GM21786 (cell line): ENCODE measurements around the gene RIMOC1.

Experiments
- ATAC-seq: cut with Tn5 transposase; IDR thresholded peaks from one replicate; pipeline ENCODE4 v1.9.1; 2021; ENCODE audit not compliant: unreplicated experiment

Gene RIMOC1, protein sequence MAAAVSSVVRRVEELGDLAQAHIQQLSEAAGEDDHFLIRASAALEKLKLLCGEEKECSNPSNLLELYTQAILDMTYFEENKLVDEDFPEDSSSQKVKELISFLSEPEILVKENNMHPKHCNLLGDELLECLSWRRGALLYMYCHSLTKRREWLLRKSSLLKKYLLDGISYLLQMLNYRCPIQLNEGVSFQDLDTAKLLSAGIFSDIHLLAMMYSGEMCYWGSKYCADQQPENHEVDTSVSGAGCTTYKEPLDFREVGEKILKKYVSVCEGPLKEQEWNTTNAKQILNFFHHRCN

DNA sequence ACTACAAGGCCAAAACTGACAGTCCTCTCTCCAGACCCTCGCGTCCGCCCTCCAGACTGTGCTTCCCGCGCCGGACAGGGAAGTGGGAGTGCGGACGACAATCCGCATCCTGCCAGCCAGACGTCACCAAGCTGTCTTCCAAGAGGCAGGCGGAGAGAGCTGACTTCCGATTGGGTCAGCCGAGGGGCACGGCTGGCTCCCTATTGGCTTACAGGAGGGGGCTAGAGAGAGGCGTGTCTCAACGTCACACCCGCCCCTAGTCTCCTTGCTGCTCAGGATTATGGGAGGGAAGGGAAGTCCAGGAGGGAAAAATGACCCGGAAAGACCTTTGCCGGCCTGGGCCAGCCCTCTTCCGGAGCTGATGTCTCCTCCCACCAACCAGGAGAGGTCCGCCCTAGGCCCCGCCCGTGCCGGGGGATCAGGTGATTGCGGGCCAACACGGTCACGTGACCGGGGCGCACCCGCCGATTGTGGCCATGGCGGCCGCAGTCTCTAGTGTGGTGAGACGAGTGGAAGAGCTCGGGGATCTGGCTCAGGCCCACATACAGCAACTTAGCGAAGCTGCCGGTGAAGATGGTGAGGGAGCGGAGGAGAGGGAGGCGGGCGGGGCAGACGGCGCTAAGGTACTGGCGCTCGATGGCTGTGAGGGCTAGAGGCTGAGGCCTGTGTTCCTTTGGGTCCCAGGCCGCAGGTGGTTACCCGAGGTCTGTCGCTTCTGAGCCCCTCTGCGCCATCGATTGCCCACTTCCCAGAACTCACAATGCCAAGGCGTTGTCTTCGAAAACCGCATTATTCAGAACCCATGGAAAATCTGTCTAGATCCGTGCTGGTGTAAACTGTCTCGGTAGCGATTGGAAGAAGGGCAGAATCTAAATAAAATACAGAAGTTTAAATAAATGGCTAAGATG is at the start of gene RIMOC1:
TSS of gene RIMOC1 (plus strand) at position 453 of the 908 bp plus-strand sequence. CDS start at position 477, 24 bp downstream.
- ATAC-seq = peak; percentile 99

DNA sequence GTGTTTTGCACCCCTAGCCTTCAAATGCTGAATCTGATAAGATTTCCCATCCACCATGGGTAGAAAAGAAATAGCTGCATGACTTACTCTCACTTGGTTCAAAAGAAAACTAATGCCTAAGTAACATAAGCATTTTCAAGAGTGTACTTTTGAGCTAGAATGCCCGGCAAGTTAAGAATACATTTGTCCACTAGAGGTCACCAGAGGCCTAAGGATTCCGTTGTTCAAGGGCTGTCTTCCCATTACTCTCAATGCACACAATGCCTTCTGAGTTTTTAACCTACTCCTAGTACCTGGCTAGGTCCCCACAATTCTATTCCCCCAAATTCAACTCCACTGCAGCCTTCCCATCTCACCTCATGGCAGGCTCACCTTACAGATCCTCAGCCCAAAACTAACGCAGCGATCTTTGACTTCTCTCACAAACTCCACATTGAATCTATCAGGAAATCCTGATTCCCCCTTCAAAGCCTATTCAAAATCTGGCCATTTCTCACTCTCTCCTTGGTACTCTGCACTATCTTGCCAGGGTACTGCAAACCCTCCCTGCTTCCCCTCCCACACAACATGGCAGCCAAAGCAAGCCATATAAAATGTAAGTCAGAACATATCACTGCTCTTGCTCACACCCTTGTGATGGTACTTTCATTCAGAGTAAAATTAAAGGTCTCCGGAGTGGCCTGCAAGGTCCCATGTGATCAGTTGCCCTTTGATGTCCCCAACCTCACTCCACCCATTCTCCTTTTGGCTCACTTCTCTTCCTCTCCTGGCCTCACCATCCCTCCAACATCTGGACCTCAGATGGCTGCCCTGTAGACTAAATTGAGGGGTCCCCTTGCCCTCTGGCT is 47.3 kb upstream of the RIMOC1 start:
- ATAC-seq = peak; percentile 90

GRCh38 chr5:41857989-41858388 is 46.2 kb upstream of the RIMOC1 start:
- no peak for ATAC-seq

DNA sequence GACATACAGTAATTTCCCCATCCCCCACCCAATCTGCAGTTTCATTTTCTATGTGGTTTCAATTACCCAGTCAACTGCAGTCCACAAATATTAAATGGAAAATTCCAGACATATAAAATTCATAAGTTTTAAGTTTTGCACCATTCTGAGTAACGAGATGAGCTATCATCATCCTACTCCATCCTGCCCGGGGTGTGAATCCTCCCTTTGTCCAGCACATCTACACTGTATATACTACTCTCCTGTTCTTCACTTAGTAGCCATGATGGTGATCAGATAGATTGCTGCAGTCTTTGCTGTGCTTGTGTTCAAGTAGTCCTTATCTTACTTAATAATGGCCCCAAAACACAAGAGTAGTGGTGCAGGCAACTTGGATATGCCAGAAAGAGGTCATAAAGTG is 45.3 kb upstream of the RIMOC1 start:
- ATAC-seq = no peak

- ATAC-seq = peak; percentile 67
Observed at GRCh38 chr5:41863871-41864486, 40.2 kb upstream of the RIMOC1 start.

- peak; percentile 1 for ATAC-seq
Observed at GRCh38 chr5:41869151-41869723, 34.9 kb upstream of the RIMOC1 start.

DNA sequence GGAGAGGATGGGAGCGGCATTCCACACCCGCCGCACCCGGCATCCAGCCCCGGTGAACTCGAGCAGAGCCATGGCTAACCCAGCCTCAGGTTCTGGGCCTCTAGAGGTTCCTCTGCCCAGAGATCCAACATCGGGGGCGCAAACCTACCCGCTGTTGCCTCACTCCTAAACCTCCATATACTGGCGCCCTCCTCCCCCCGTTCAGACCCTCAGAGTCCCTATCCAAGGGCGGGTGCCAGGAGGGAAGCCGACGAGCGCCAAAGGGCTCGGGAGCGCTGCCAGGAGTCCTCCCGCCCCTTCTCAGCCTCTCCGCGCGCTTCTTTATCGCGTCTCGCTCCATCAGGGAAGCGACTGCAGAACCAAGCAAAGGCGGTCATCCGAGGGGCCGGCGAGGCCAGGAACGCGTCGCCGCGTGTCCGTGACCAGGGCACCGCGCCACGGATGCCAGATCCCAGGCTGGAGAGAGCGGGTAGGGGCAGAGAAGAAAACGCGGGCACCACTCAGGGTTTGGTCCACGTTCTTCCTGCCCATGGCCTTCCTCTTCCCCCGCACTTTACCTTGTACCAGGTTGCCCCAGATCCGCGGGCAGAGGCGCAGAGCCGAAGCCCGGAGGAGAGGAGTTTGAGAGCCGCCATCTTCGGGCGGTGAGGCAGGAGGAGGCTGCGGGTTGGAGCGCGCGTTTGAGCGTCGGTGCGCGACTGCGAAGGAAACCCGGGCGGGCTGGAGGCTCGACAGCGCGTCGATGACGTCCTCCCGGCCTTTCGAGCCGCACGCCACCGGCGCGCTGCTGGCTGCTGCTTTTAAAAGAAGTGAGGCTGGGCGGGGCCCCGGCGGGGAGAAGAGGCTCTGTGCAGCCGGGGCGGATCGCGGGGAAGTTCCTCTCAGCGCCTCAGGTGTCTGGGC is 34.2 kb upstream of the RIMOC1 start, which contains the start of gene OXCT1:
TSS of gene OXCT1 (minus strand) at position 702 of the 903 bp plus-strand sequence. CDS start at position 635, 67 bp downstream.
- ATAC-seq = peak; percentile 91

DNA sequence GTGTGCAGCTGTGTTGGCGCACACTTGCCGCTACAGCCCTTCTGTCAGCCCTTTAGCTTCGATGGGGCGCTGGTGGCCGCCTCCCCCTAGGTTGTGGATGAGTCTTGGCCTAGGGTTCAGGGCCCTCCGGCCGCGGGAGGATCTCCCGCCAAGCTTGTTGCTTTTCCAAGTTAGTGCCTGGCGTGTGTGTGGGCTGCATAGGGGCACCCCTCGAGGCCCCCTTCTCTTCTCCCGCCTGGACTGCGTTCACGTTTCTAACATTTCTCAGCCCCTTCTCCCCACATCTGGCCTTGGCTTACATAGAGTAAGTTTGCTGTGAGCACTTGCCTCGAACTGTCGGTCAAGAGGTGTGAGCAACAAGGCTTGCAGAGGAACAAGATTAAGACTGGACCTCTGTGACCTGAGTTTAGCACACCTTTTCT is 33.5 kb upstream of the RIMOC1 start:
- ATAC-seq = no peak

DNA sequence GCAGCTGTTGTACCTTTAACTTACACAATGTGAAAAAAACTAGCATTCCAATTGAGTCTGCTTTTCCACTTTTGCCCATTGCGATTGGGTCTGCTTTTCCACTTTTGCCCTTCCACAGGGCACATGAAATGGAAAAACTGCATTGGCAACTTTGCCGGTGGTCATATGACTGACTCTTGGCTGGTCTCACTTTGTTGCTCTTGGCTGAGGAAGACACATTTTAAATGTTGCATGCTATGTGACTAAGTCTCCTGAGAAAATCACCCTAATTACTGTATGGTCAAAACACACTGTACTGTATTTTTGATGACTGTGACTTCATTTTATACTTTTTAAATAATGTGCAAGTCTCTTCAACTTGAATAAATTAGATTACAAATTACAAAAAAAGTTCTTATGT is 32.3 kb upstream of the RIMOC1 start:
- no peak for ATAC-seq

DNA sequence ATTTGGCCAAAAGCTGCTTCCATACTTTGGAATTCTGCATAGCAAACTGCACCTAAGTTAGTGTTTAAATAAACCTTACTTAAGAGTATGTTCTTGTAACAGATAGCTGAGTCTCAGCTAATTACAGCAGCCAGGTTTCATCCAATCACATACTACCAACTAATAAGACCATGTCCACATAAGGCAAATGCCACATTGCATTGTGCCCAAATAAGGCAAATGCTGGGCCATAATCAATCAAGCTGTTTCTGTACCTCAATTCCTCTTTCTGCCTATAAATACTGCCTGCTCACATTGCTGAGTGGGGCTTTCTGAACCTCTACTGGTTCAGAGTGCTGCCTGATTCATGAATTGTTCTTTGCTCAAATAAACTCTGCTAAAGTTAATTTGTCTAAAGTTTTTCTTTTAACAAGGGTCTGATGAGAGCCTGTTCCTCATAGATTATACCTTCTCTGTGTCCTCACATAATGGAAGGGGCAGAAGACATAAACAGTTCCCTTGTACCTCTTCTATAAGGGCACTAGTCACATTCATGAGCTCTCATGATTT is 29.6 kb upstream of the RIMOC1 start:
- no peak for ATAC-seq

DNA sequence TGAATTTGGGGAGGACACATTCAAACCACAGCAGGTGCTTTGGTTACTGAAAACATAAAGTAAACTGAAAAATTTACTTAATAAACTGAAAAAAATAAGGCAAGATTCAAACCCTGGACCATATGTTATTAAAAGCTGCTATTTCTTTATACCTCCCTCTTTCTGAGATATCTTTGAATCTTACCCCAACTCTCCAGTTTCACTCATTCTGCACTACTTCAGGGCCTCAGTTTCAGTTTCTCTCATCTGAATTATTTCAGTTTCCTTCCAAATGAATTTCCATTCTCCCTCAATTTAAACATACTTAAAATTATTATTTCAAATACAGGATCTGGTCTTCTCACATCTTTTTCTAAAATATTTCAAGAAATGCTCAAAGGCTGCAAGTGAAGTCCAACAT is 29.0 kb upstream of the RIMOC1 start:
- ATAC-seq = no peak

DNA sequence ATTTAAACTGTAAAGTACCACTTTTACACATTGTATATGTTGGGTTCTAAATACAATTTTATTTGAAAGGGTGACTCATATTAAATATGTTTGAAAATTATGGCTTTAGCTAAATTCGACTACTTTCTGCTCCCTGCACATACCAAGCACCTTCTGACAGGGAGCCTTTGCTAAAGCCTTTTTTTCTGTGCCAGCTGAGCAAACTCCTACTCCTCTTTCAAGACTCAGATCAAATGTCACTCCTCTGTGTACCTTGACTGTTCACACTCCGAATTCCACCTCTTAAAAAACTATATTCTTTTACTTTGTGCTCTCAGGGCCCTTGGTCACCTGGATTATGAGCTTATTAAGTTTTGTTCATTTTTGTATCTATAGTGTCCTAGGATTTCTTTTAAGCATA is 27.5 kb upstream of the RIMOC1 start:
- no peak for ATAC-seq

DNA sequence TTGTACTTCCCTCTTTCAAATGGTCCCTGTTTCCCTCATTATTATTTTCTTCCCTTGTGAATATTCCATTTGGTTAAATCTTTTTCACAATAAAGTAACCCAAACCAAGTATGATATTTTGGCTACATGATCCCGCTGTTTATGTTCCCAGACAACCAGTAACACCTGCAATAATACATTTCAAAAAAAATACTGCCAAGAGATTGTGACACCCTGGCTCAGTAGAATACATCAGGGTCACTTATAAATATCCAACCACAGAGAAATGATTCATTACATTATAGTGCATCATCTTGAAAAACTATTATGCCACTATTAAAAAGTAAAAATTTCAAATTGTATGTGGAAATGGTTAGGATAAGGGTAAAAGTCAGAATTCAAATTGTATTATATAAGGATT is 26.7 kb upstream of the RIMOC1 start:
- ATAC-seq = no peak

DNA sequence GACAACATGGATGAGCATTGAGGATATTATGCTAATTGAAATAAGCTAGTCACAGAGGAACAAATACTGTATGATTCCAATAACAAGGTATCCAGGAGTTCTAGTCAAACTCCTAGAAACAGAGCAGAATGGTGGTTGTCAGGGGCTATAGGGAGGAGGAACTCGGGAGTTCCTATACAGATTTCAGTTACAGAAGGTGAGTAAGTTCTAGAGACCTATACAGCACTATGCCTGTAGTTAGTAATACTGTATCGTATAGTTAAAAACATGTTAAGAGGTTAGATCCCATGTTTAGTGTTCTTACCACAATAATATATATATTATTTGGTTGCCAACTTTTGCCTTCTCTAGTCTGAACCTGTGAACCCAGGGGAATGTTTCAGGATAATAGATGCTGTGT is 26.0 kb upstream of the RIMOC1 start:
- ATAC-seq = no peak

GRCh38 chr5:41878643-41879478 is 25.3 kb upstream of the RIMOC1 start:
- peak; percentile 74 for ATAC-seq

GRCh38 chr5:41882765-41883164 is 21.4 kb upstream of the RIMOC1 start:
- no peak for ATAC-seq

GRCh38 chr5:41883243-41883642 is 20.9 kb upstream of the RIMOC1 start:
- no peak for ATAC-seq

- ATAC-seq = no peak
Observed at GRCh38 chr5:41883936-41884335, 20.2 kb upstream of the RIMOC1 start.
